HepG2 (cell line): ENCODE data around the gene UCN3. TPM values are rescaled to one million over a fixed set of nuclear protein-coding genes. Genes with fewer than 3 reads are reported as not detected.

ENCODE experiments used
- ATAC-seq: fragments of 200-7000 bp; cut with Tn5 transposase; 3 replicates; pipeline ENCODE4 v1.9.1; 2020; ENCODE audit warnings: mild to moderate bottlenecking, moderate library complexity
- BruUV-seq: library from RNA; stranded (reverse); fragments of 400-500 nt; replicated peaks from 2 replicates; lab custom pipeline; 2021; lab: Mats Ljungman, UMichigan
- CTCF ChIA-PET: fragments of 300-600 bp; formaldehyde crosslinking; extraction: SDS; loops from one replicate; lab custom pipeline; 2021; ENCODE audit warnings: low total read pairs, inconsistent platforms, low intra/inter-chr PET ratio; lab: Yijun Ruan, JAX
- POLR2A ChIA-PET: fragments of 350-600 bp; sonication (Branson Sonifier 250); formaldehyde crosslinking; loops from one replicate; lab custom pipeline; 2020; ENCODE audit warnings: antibody characterized with exemption, inconsistent platforms; lab: Yijun Ruan, JAX
- DNase-seq: peaks from one replicate; pipeline ENCODE4 v3.0.0-alpha.2; 2015; ENCODE audit warnings: low spot score
- FAIRE-seq: peaks from 3 replicates; lab custom pipeline; 2011; peaks lifted over from hg19 to GRCh38; lab: Jason Lieb, UNC
- H2AFZ ChIP-seq: one replicate; pipeline ENCODE4 v1.6.1; 2011; ENCODE audit warnings: low read length, inconsistent platforms
- H3K27ac ChIP-seq: fragments of 300-600 bp; 3 replicates; pipeline ENCODE4 v1.8.0; 2011; ENCODE audit warnings: mixed run types, mild to moderate bottlenecking, mixed read lengths, low read length, inconsistent platforms; ENCODE audit not compliant: insufficient read depth; ENCODE audit errors: extremely low read length
- H3K27me3 ChIP-seq, 2 experiments: fragments of 200-600 bp in 1 of 2; 2 replicates in 1 of 2; 3 replicates in 1 of 2; pipeline versions ENCODE4 v1.6.0 to v1.8.0; 2011; ENCODE audit warnings: low read length in 2 of 2, mild to moderate bottlenecking in 2 of 2, moderate library complexity in 2 of 2, inconsistent platforms in 1 of 2; ENCODE audit not compliant: insufficient read depth in 2 of 2, control insufficient read depth in 1 of 2
- H3K36me3 ChIP-seq, 2 experiments: fragments of 200-600 bp in 1 of 2; replicated peaks in 1 of 2; 2 replicates in 1 of 2; 3 replicates in 1 of 2; pipeline versions ENCODE4 v1.5.1 to v1.8.0; 2011; ENCODE audit warnings: low read length in 2 of 2, inconsistent platforms in 1 of 2; ENCODE audit not compliant: insufficient read depth in 2 of 2, control insufficient read depth in 1 of 2
- H3K4me1 ChIP-seq: 2 replicates; pipeline ENCODE4 v1.5.1; 2012; ENCODE audit warnings: low read length, inconsistent platforms; ENCODE audit not compliant: insufficient read depth
- H3K4me2 ChIP-seq: 2 replicates; pipeline ENCODE4 v1.6.0; 2011; ENCODE audit warnings: low read depth, low read length, inconsistent platforms
- H3K4me3 ChIP-seq, 3 experiments: fragments of 200-600 bp in 1 of 3; sonication (generic), shearing (Covaris generic) in 1 of 3; replicated peaks in 1 of 3; 2 replicates each; pipeline ENCODE4 v1.5.1; 2011 to 2016; ENCODE audit warnings: low read length in 3 of 3, inconsistent platforms in 2 of 3, low read depth in 2 of 3, mild to moderate bottlenecking in 2 of 3, control low read depth in 1 of 3, mixed read lengths in 1 of 3; ENCODE audit not compliant: insufficient read depth in 1 of 3
- H3K79me2 ChIP-seq: one replicate; pipeline ENCODE4 v1.6.1; 2011; ENCODE audit warnings: low read length, inconsistent platforms; ENCODE audit not compliant: insufficient read depth
- H3K9ac ChIP-seq: 2 replicates; pipeline ENCODE4 v1.6.0; 2011; ENCODE audit warnings: mild to moderate bottlenecking, low read depth, low read length, inconsistent platforms; ENCODE audit not compliant: insufficient read depth
- H3K9me3 ChIP-seq: 2 replicates; pipeline ENCODE4 v1.5.1; 2012; ENCODE audit warnings: mild to moderate bottlenecking, low read length
- H4K20me1 ChIP-seq: 2 replicates; pipeline ENCODE4 v1.6.0; 2011; ENCODE audit warnings: inconsistent platforms, mild to moderate bottlenecking, low read length, moderate library complexity; ENCODE audit not compliant: insufficient read depth
- MAFF ChIP-seq: IDR thresholded peaks from 2 replicates; pipeline ENCODE4 v1.6.1; 2011; ENCODE audit warnings: low read depth, low read length, improper control_type of control experiment
- NCOA2 ChIP-seq: sonication (generic); formaldehyde crosslinking; IDR thresholded peaks from 2 replicates; pipeline ENCODE4 v1.8.0; 2022; ENCODE audit warnings: inconsistent platforms
- ZNF407 ChIP-seq: sonication (generic); formaldehyde crosslinking; IDR thresholded peaks from one replicate; pipeline ENCODE4 v1.5.1; 2020; ENCODE audit warnings: mild to moderate bottlenecking, missing genetic modification reagents; ENCODE audit errors: not compliant biosample characterization
- ZNF674 ChIP-seq: sonication (generic); formaldehyde crosslinking; IDR thresholded peaks from 2 replicates; pipeline ENCODE4 v1.5.0; 2020; ENCODE audit warnings: low read depth, mild to moderate bottlenecking, missing genetic modification reagents
- WGBS: methylation state at CpG from one replicate; pipeline ENCODE4 v1.1.6; 2017; ENCODE audit warnings: low lambda C conversion rate; 5-methylcytosine and 5-hydroxymethylcytosine counted together
- in situ Hi-C: cut with HindIII; loops from 2 replicates; pipeline ENCODE4 v1.10.0; 2017; ENCODE audit warnings: low pct_unique_long_range_greater_than_20kb; ENCODE audit not compliant: extremely low pct_ligation_motif_present
- intact Hi-C: fragments of 100-400 bp; cut with micrococcal nuclease; formaldehyde crosslinking; loops from one replicate; pipeline ENCODE4 v1.10.0; 2022; ENCODE audit not compliant: unreplicated experiment
- polyA plus RNA-seq, 8 experiments: library from polyadenylated mRNA; depleted of rRNA in 3 of 8; stranded (reverse) in 7 of 8; unstranded in 1 of 8; fragments of >200 nt; fragmentation: Illumina TruSeq in 4 of 8; extraction: Trizol in 4 of 8; gene quantifications; 2 replicates each; pipeline versions ENCODE4 v1.2.1 to v1.2.3, GENCODE V29; 2011 to 2016; ENCODE audit warnings: low read depth in 4 of 8, missing spikeins in 1 of 8, mixed read lengths in 1 of 8; ENCODE audit not compliant: insufficient read depth in 1 of 8
- total RNA-seq, 5 experiments: library from RNA; depleted of rRNA; stranded (reverse); fragments of >200 nt; fragmentation: Illumina TruSeq; extraction: Trizol; gene quantifications; 2 replicates each; pipeline ENCODE4 v1.2.3, GENCODE V29; 2016; ENCODE audit warnings: low read depth in 1 of 5

The UCN3 gene
- total and polyA plus RNA-seq, 2 of the 13 experiments (the other 11 are each of a cell fraction or from before 2014, with no cell fraction given) = not detected

- TF ChIP-seq ZNF407 (CRISPR knock-in tag) = no peak
- no peak for TF ChIP-seq MAFF
- no peak for TF ChIP-seq ZNF674
- TF ChIP-seq, all 625 proteins: peak for 0
These were observed 20.5 kb downstream of the UCN3 start (continued) for GRCh38 chr10:5385224-5385623.

DNA sequence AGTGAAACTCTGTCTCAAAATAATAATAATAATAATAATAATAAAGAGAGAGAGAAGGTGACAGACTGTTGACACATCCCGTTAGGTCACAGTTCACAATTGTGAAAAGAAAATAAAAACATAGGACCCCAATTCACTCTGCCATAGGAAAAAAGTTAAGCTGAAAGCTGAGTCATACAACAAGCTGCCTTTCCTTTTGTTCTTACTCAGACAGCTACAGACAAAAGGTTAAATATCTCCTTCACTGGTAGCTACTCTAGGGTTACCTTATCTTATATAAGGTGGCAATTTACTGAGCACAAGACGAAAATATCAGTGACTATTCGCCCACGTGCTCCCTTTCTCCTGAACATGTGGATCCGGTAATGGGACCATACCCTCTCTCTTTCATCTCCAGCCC, 22.4 kb downstream of the UCN3 start:
- 63% methylated on average over 5 of the region's 5 CpGs for WGBS
- Histone ChIP-seq H4K20me1 (no peaks in the 10 kb centered on the region), H3K36me3 (no peaks in the 10 kb centered on the region), H3K4me3 (no peak overlapping the region), H3K27me3 (no peaks in the 10 kb centered on the region), H3K9ac (no peak overlapping the region), H3K9me3 (peaks cover 32% of the 10 kb centered on the region), H3K27ac (no peak overlapping the region), H3K4me1 (no peaks in the 10 kb centered on the region), H3K79me2 (no peaks in the 10 kb centered on the region), H3K4me2 (no peak overlapping the region), H2AFZ (no peak overlapping the region)
- in situ Hi-C loops (loop anchor here (10.0 to 25.0 kb wide), 2 partner anchors 402 to 550 kb away; partner anchors contain the start of gene AKR1E2), intact Hi-C loops (no loop called here)
- DNase-seq (no peak), ATAC-seq (no peak), FAIRE-seq (no peak)
- ChIA-PET POLR2A (no interaction called here), CTCF (no interaction called here)
- no peak for TF ChIP-seq NCOA2
- no TSS peak for BruUV-seq
